GM12878 (cell line): Measurements from ENCODE around the gene DIAPH2. TPM values are rescaled to one million over a fixed set of nuclear protein-coding genes. Genes with fewer than 3 reads are reported as not detected.
A peak's percentile ranks its signal among the peaks of the same experiment; 100 is the strongest.

Source experiments
- ATAC-seq: fragments of 200-7000 bp; cut with Tn5 transposase; 3 replicates; pipeline ENCODE4 v1.9.1; 2020; ENCODE audit warnings: mild to moderate bottlenecking, moderate library complexity
- BruUV-seq: library from RNA; stranded (reverse); fragments of 400-500 nt; replicated peaks from 2 replicates; lab custom pipeline; 2021; lab: Mats Ljungman, UMichigan
- CTCF ChIA-PET: fragments of 300-600 bp; sonication (Branson Sonifier 250); formaldehyde crosslinking; extraction: SDS; loops from one replicate; lab custom pipeline; 2021; ENCODE audit warnings: inconsistent platforms; lab: Yijun Ruan, JAX
- POLR2A ChIA-PET: fragments of 350-600 bp; formaldehyde crosslinking; extraction: SDS; loops from one replicate; lab custom pipeline; 2021; ENCODE audit warnings: inconsistent platforms; lab: Charles Lee
- RAD21 ChIA-PET: fragments of 300-600 bp; sonication (Branson Sonifier 250); formaldehyde crosslinking; loops from one replicate; lab custom pipeline; 2023; ENCODE audit warnings: antibody characterized with exemption; ENCODE audit not compliant: unreplicated experiment; lab: Charles Lee
- SMC1A ChIA-PET: fragments of 300-600 bp; sonication (Branson Sonifier 250); formaldehyde crosslinking; loops from one replicate; lab custom pipeline; 2023; ENCODE audit not compliant: unreplicated experiment, uncharacterized antibody; lab: Charles Lee
- DNase-seq: peaks from one replicate; pipeline ENCODE4 v3.0.0-alpha.2; 2011; ENCODE audit warnings: low read depth, low spot score
- FAIRE-seq: peaks from 3 replicates; lab custom pipeline; 2011; peaks lifted over from hg19 to GRCh38; lab: Jason Lieb, UNC
- H2AFZ ChIP-seq: 2 replicates; pipeline ENCODE4 v1.6.0; 2011; ENCODE audit warnings: low read depth, low read length, control low read depth; ENCODE audit not compliant: control insufficient read depth
- H3K27ac ChIP-seq: 2 replicates; pipeline ENCODE4 v1.5.1; 2011; ENCODE audit warnings: control low read depth; ENCODE audit not compliant: control insufficient read depth, insufficient read depth
- H3K27me3 ChIP-seq, 2 experiments: replicated peaks in 1 of 2; 2 replicates each; pipeline versions ENCODE4 v1.6.0 to v1.6.1; 2011; ENCODE audit warnings: low read length in 1 of 2; ENCODE audit not compliant: control insufficient read depth in 2 of 2, insufficient read depth in 2 of 2
- H3K36me3 ChIP-seq, 2 experiments: 2 replicates each; pipeline ENCODE4 v1.5.1; 2011; ENCODE audit warnings: low read length in 1 of 2; ENCODE audit not compliant: control insufficient read depth in 2 of 2, insufficient read depth in 2 of 2
- H3K4me1 ChIP-seq: 2 replicates; pipeline ENCODE4 v1.6.1; 2011; ENCODE audit warnings: mild to moderate bottlenecking, low read length, moderate library complexity, mixed read lengths; ENCODE audit not compliant: control insufficient read depth, insufficient read depth
- H3K4me2 ChIP-seq: 2 replicates; pipeline ENCODE4 v1.6.0; 2011; ENCODE audit warnings: control low read depth; ENCODE audit not compliant: control insufficient read depth, insufficient read depth
- H3K4me3 ChIP-seq: fragments of 200-600 bp; sonication (generic); 2 replicates; pipeline ENCODE4 v1.5.1; 2016
- H3K79me2 ChIP-seq: 2 replicates; pipeline ENCODE4 v1.6.0; 2011; ENCODE audit warnings: low read length; ENCODE audit not compliant: control insufficient read depth, insufficient read depth
- H3K9ac ChIP-seq: 2 replicates; pipeline ENCODE4 v1.8.0; 2011; ENCODE audit warnings: low read length, control low read depth, mixed read lengths; ENCODE audit not compliant: control insufficient read depth, insufficient read depth
- H3K9me3 ChIP-seq: replicated peaks from 3 replicates; pipeline ENCODE4 v1.5.1; 2011; ENCODE audit warnings: mild to moderate bottlenecking, low read length; ENCODE audit not compliant: control insufficient read depth, insufficient read depth
- H4K20me1 ChIP-seq: 2 replicates; pipeline ENCODE4 v1.6.0; 2011; ENCODE audit not compliant: control insufficient read depth, insufficient read depth
- ATF3 ChIP-seq: IDR thresholded peaks from 2 replicates; pipeline ENCODE4 v1.6.1; 2011; ENCODE audit warnings: low read depth, mild to moderate bottlenecking, low read length, moderate library complexity, borderline replicate concordance; ENCODE audit errors: extremely low read depth
- BCL3 ChIP-seq: IDR thresholded peaks from 2 replicates; pipeline ENCODE4 v1.6.1; 2011; ENCODE audit warnings: borderline replicate concordance, low read depth, mild to moderate bottlenecking, moderate library complexity, low read length; ENCODE audit not compliant: insufficient read depth, poor library complexity, severe bottlenecking
- CREB1 ChIP-seq: IDR thresholded peaks from 2 replicates; pipeline ENCODE4 v1.6.1; 2012; ENCODE audit warnings: low read depth, mild to moderate bottlenecking, inconsistent platforms
- CREM ChIP-seq: IDR thresholded peaks from 2 replicates; pipeline ENCODE4 v1.6.1; 2014; ENCODE audit warnings: antibody characterized with exemption, low read depth
- DPF2 ChIP-seq: fragments of 450-650 bp; IDR thresholded peaks from 2 replicates; pipeline ENCODE4 v1.6.1; 2017; ENCODE audit warnings: mild to moderate bottlenecking
- EED ChIP-seq: sonication (generic); IDR thresholded peaks from 2 replicates; pipeline ENCODE4 v1.6.1; 2016; ENCODE audit warnings: antibody characterized with exemption, low read depth
- FOXM1 ChIP-seq: IDR thresholded peaks from 2 replicates; pipeline ENCODE4 v1.6.1; 2012; ENCODE audit warnings: low read depth, mild to moderate bottlenecking, inconsistent platforms, low read length, moderate library complexity
- HCFC1 ChIP-seq: fragments of 150-350 bp; IDR thresholded peaks from 2 replicates; pipeline ENCODE4 v1.6.1; 2014; ENCODE audit warnings: low read length
- JUND ChIP-seq: IDR thresholded peaks from 2 replicates; pipeline ENCODE4 v1.6.1; 2012; ENCODE audit warnings: low read depth, mild to moderate bottlenecking, low read length, improper control_type of control experiment, moderate library complexity
- NFIC ChIP-seq: IDR thresholded peaks from 2 replicates; pipeline ENCODE4 v1.6.1; 2012; ENCODE audit warnings: low read depth, mild to moderate bottlenecking, inconsistent platforms, low read length, moderate library complexity
- PML ChIP-seq: IDR thresholded peaks from 2 replicates; pipeline ENCODE4 v1.6.1; 2012; ENCODE audit warnings: low read length, inconsistent platforms
- POLR2AphosphoS2 ChIP-seq: IDR thresholded peaks from 2 replicates; pipeline ENCODE4 v1.6.1; 2011; ENCODE audit warnings: low read depth, mild to moderate bottlenecking, low read length, improper control_type of control experiment, moderate library complexity
- RAD21 ChIP-seq: IDR thresholded peaks from 2 replicates; pipeline ENCODE4 v1.6.1; 2011; ENCODE audit warnings: mild to moderate bottlenecking, low read depth, low read length, moderate library complexity; ENCODE audit not compliant: insufficient read depth
- SREBF1 ChIP-seq: IDR thresholded peaks from 2 replicates; pipeline ENCODE4 v1.6.1; 2012; ENCODE audit warnings: mild to moderate bottlenecking, low read length
- STAT1 ChIP-seq: fragments of 450-650 bp; conservative IDR thresholded peaks from 2 replicates; pipeline ENCODE4 v1.6.1; 2014; ENCODE audit warnings: antibody characterized with exemption, mild to moderate bottlenecking
- STAT3 ChIP-seq: IDR thresholded peaks from 2 replicates; pipeline ENCODE4 v1.6.1; 2011; ENCODE audit warnings: low read depth, low read length, improper control_type of control experiment
- SUPT20H ChIP-seq: IDR thresholded peaks from 2 replicates; pipeline ENCODE4 v1.6.1; 2011; ENCODE audit warnings: low read depth, mild to moderate bottlenecking, low read length, moderate library complexity, borderline replicate concordance; ENCODE audit not compliant: control insufficient read depth
- SUZ12 ChIP-seq: fragments of 200-600 bp; sonication (generic); IDR thresholded peaks from one replicate; pipeline ENCODE4 v1.6.1; 2018; ENCODE audit warnings: antibody characterized with exemption, mild to moderate bottlenecking; ENCODE audit not compliant: unreplicated experiment
- YY1 ChIP-seq: IDR thresholded peaks from 2 replicates; pipeline ENCODE4 v1.6.1; 2011; ENCODE audit warnings: low read depth, mild to moderate bottlenecking, low read length
- ZBTB4 ChIP-seq: fragments of 450-650 bp; formaldehyde crosslinking; IDR thresholded peaks from 2 replicates; pipeline ENCODE4 v1.4.0; 2022; ENCODE audit warnings: mild to moderate bottlenecking, moderate library complexity
- ZNF207 ChIP-seq: fragments of 450-650 bp; IDR thresholded peaks from 2 replicates; pipeline ENCODE4 v1.6.1; 2014; ENCODE audit warnings: antibody characterized with exemption, mild to moderate bottlenecking, borderline replicate concordance
- WGBS: methylation state at CpG from one replicate; pipeline ENCODE4 v1.1.6; 2016; ENCODE audit warnings: low lambda C conversion rate; ENCODE audit not compliant: insufficient replicate concordance, insufficient coverage; ENCODE audit errors: missing lambda C conversion rate; 5-methylcytosine and 5-hydroxymethylcytosine counted together
- in situ Hi-C: fragments of 300-500 bp; cut with MboI; formaldehyde crosslinking; loops from 9 replicates; pipeline ENCODE4 v1.14.3; 2018; ENCODE audit warnings: mixed read lengths
- intact Hi-C: fragments of 100-400 bp; cut with micrococcal nuclease; formaldehyde crosslinking; loops from one replicate; pipeline ENCODE4 v1.14.2; 2022; ENCODE audit not compliant: unreplicated experiment
- polyA plus RNA-seq, 11 experiments: library from polyadenylated mRNA; depleted of rRNA in 4 of 11; unstranded in 6 of 11; stranded (reverse) in 5 of 11; fragments of >200 nt; fragmentation: Nextera tagmentation in 4 of 11; fragmentation: Illumina TruSeq in 1 of 11; extraction: Ambion mirVana in 4 of 11; extraction: Trizol in 1 of 11; gene quantifications; 1 replicate in 1 of 11; 2 replicates in 10 of 11; pipeline versions ENCODE4 v1.2.1 to v1.2.3, GENCODE V29; 2011 to 2016; ENCODE audit warnings: inconsistent platforms in 2 of 11, missing spikeins in 2 of 11, low read depth in 1 of 11
- total RNA-seq, 4 experiments: library from RNA; depleted of rRNA in 3 of 4; stranded (reverse); fragments of >200 nt in 3 of 4; fragmentation: Illumina TruSeq in 1 of 4; extraction: Trizol in 1 of 4; gene quantifications; 2 replicates each; pipeline versions ENCODE4 v1.2.1 to v1.2.3, GENCODE V29; 2013 to 2021

The DIAPH2 gene
- total and polyA plus RNA-seq, 10 of the 15 experiments (the other 5 are each of a cell fraction or from before 2014, with no cell fraction given) = 2.2 to 16.6 (median 8.8) TPM

GRCh38 chrX:97234471-97235081, 549.9 kb downstream of the DIAPH2 start:
- 53% methylated on average over 3 of the region's 3 CpGs for WGBS
- ChIA-PET POLR2A (no interaction called here), RAD21 (no interaction called here), SMC1A (no interaction called here), CTCF (no interaction called here)
- FAIRE-seq = peak; percentile 27
- H3K4me3 ChIP-seq = no peak overlapping the region
- H4K20me1 ChIP-seq = no peaks in the 10 kb centered on the region
- no peak overlapping the region for H3K9ac ChIP-seq
- no peak overlapping the region; the same call in 1 of the 2 replicates for H3K4me2 ChIP-seq
- intact Hi-C loops (no loop called here), in situ Hi-C loops (no loop called here)
- no peak overlapping the region for H2AFZ ChIP-seq
- H3K9me3 ChIP-seq = no peaks in the 10 kb centered on the region
- no peak overlapping the region for H3K27ac ChIP-seq
- peak; percentile 99 for ATAC-seq
- H3K79me2 ChIP-seq = no peaks in the 10 kb centered on the region
- H3K4me1 ChIP-seq = no peaks in the 10 kb centered on the region
- no peaks in the 10 kb centered on the region for H3K36me3 ChIP-seq
- H3K27me3 ChIP-seq = no peaks in the 10 kb centered on the region
- peak; percentile 27 for DNase-seq
- BruUV-seq = no TSS peak
- TF ChIP-seq PML (no peak), POLR2AphosphoS2 (no peak), SUZ12 (no peak), YY1 (no peak), ZNF207 (no peak), HCFC1 (no peak), CREM (peak; percentile 54), CREB1 (no peak), FOXM1 (no peak; the same call in 1 of the 2 replicates), JUND (peak; percentile 46; the same call in 1 of the 2 replicates), RAD21 (no peak), ZBTB4 (no peak), DPF2 (no peak), STAT3 (no peak), EED (no peak), STAT1 (no peak), ATF3 (no peak), SUPT20H (no peak), SREBF1 (no peak), NFIC (peak; percentile 78; the same call in 1 of the 2 replicates), BCL3 (no peak)
